Karpas-422 (cell line): Measurements from ENCODE around the gene HDAC9. TPM values are rescaled to one million over a fixed set of nuclear protein-coding genes. Genes with fewer than 3 reads are reported as not detected.
A peak's percentile ranks its signal among the peaks of the same experiment; 100 is the strongest.

Source experiments
- DNase-seq: peaks from one replicate; pipeline ENCODE4 v3.0.0-alpha.2; 2015
- H2AFZ ChIP-seq: fragments of 200-600 bp; sonication (generic); 2 replicates; pipeline ENCODE4 v1.6.1; 2014; ENCODE audit warnings: antibody characterized with exemption, low read length, mixed read lengths
- H3K27ac ChIP-seq: fragments of 200-600 bp; sonication (generic); 2 replicates; pipeline ENCODE4 v1.5.1; 2014; ENCODE audit warnings: mild to moderate bottlenecking, low read length, moderate library complexity
- H3K27me3 ChIP-seq: fragments of 200-600 bp; sonication (generic); 2 replicates; pipeline ENCODE4 v1.6.1; 2014; ENCODE audit warnings: low read length, mixed read lengths
- H3K36me3 ChIP-seq: fragments of 200-600 bp; sonication (generic); 2 replicates; pipeline ENCODE4 v1.6.1; 2014; ENCODE audit warnings: low read length, mixed read lengths; ENCODE audit not compliant: insufficient read depth
- H3K4me1 ChIP-seq: fragments of 200-600 bp; sonication (generic); 2 replicates; pipeline ENCODE4 v1.6.1; 2014; ENCODE audit warnings: mild to moderate bottlenecking, low read length, mixed read lengths
- H3K4me2 ChIP-seq: fragments of 200-600 bp; sonication (generic); 2 replicates; pipeline ENCODE4 v1.6.1; 2014; ENCODE audit warnings: low read length, low read depth, mild to moderate bottlenecking; ENCODE audit not compliant: poor library complexity, severe bottlenecking
- H3K4me3 ChIP-seq: fragments of 200-600 bp; sonication (generic); 2 replicates; pipeline ENCODE4 v1.5.1; 2014; ENCODE audit warnings: mild to moderate bottlenecking, antibody characterized with exemption, low read length, mixed read lengths
- H3K79me2 ChIP-seq: fragments of 200-600 bp; sonication (generic); 2 replicates; pipeline ENCODE4 v1.6.1; 2014; ENCODE audit warnings: mild to moderate bottlenecking, low read length, mixed read lengths
- H3K9ac ChIP-seq: fragments of 200-600 bp; sonication (generic); 2 replicates; pipeline ENCODE4 v1.6.0; 2014; ENCODE audit warnings: low read length
- H3K9me2 ChIP-seq: fragments of 200-600 bp; sonication (generic), shearing (Covaris generic); replicated peaks from 2 replicates; pipeline ENCODE4 v1.6.0; 2014; ENCODE audit warnings: mild to moderate bottlenecking, low read length, moderate library complexity; ENCODE audit not compliant: insufficient read depth
- H3K9me3 ChIP-seq: fragments of 300-700, 200-600 bp; sonication (generic); 2 replicates; pipeline ENCODE4 v1.6.1; 2014; ENCODE audit warnings: low read length, mixed read lengths
- H4K20me1 ChIP-seq: fragments of 200-600 bp; sonication (generic); 2 replicates; pipeline ENCODE4 v1.6.1; 2014; ENCODE audit warnings: mild to moderate bottlenecking, antibody characterized with exemption, low read length, low read depth; ENCODE audit not compliant: insufficient read depth
- total RNA-seq: library from RNA; depleted of rRNA; stranded (reverse); fragments of >200 nt; shearing (Covaris generic); gene quantifications from 2 replicates; pipeline ENCODE4 v1.2.3, GENCODE V29; 2014; ENCODE audit warnings: low replicate concordance

The HDAC9 gene
- total RNA-seq, 1 experiment from 2014 or later, result 5.2 TPM

DNA sequence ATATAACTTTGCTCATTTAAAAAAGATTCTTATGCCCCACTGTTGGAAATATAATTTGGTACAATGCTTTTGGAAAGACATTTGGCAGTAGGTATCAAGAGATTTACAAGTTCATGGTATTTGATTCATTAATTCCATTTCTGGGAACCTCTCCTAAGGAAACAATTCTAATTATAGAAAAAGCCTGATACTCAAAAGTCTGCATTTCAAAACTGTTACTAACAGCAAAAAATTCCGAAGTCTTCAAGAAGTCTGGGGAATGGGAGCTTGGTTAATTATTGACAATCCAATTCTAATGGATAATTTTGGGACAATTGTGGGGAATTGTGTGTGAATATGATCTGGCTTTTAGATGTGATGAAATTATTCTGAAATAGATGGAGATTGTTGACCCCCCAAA lies 59.6 kb downstream of the HDAC9 start:
- Histone ChIP-seq H4K20me1 (no peaks in the 10 kb centered on the region), H3K27me3 (no peaks in the 10 kb centered on the region), H2AFZ (no peak overlapping the region), H3K79me2 (no peaks in the 10 kb centered on the region), H3K4me2 (no peak overlapping the region), H3K27ac (no peak overlapping the region), H3K9ac (no peak overlapping the region), H3K4me3 (no peak overlapping the region), H3K9me3 (no peaks in the 10 kb centered on the region), H3K9me2 (no peaks in the 10 kb centered on the region), H3K4me1 (peaks cover 29% of the 10 kb centered on the region), H3K36me3 (no peaks in the 10 kb centered on the region)
- no peak for DNase-seq

DNA sequence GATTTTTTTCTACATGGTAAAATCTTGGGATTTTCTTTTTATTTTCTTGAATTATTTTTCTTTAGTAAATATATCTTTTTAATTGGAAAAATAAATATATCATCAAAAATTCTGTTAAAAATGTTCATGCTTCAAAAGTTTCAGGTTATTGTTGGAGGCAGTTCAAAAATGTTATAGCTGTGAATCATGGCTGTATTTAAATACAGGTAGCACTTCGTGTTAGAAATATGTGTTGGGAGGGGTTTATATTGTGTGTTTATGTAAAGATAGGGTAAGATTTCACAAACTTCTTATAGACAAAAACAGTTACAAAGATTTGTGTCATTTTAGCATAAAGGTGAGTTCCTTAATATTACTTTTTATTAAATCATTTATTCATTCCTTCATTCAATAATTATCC lies 60.4 kb downstream of the HDAC9 start:
- H3K4me2 ChIP-seq, result no peak overlapping the region
- no peaks in the 10 kb centered on the region for H3K36me3 ChIP-seq
- H3K9me2 ChIP-seq, result no peaks in the 10 kb centered on the region

DNA sequence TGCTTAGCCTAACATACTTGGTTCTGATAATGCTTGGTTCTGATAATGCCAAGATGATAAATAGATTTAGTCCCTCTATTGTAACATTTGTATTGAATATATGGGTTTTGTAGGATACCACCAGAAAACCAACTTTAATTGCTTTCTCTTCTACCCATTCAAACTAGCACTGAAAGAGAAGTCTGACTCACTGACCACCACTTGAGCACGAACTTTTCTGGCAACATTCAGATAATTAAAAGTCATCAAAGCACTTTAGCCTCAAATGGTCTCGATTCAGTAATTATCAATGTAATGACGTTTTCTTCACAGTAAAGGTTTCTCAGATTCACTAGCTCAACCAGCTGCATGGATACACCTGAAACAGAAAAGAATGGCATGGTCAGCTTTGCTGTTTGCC lies 63.0 kb downstream of the HDAC9 start:
- Histone ChIP-seq H3K4me2 (no peak overlapping the region), H3K9me2 (no peaks in the 10 kb centered on the region), H3K9ac (no peak overlapping the region), H3K27me3 (no peaks in the 10 kb centered on the region), H3K9me3 (no peaks in the 10 kb centered on the region), H4K20me1 (no peaks in the 10 kb centered on the region), H3K4me3 (no peak overlapping the region), H3K27ac (no peak overlapping the region), H3K36me3 (no peaks in the 10 kb centered on the region), H2AFZ (no peak overlapping the region; the same call in 1 of the 2 replicates), H3K4me1 (peaks cover 28% of the 10 kb centered on the region), H3K79me2 (no peaks in the 10 kb centered on the region)
- DNase-seq, result no peak

More for the DNA sequence above, 60.4 kb downstream of the HDAC9 start:
- H3K4me3 ChIP-seq, result no peak overlapping the region
- no peaks in the 10 kb centered on the region for H4K20me1 ChIP-seq
- no peak overlapping the region for H2AFZ ChIP-seq
- H3K79me2 ChIP-seq, result no peaks in the 10 kb centered on the region
- H3K27ac ChIP-seq, result no peak overlapping the region
- DNase-seq, result no peak
- no peaks in the 10 kb centered on the region for H3K27me3 ChIP-seq
- H3K9ac ChIP-seq, result no peak overlapping the region
- H3K4me1 ChIP-seq, result peaks cover 30% of the 10 kb centered on the region
- H3K9me3 ChIP-seq, result no peaks in the 10 kb centered on the region

DNA sequence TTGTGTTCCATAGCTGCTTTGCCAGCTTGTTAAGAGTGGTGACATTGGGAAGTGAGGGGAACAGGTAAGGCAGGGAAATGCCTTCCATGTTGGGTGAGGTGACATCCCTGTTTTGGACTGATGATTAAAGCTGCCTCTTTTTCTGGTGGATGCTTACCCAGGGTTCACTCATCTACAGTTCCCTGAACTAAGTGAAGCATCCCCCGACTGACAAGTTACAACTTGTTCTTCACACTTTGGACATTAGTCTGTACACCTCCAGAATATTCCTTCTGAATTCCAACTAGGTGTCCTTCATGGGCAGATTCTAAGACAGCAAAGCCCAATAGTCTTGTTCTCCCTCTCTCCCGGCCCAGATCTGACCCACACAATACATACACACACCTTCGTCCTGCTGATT lies 63.4 kb downstream of the HDAC9 start:
- Histone ChIP-seq H4K20me1 (no peaks in the 10 kb centered on the region), H3K9me3 (no peaks in the 10 kb centered on the region), H3K4me1 (peaks cover 24% of the 10 kb centered on the region), H3K27me3 (no peaks in the 10 kb centered on the region), H3K9ac (no peak overlapping the region), H3K4me3 (no peak overlapping the region), H3K4me2 (no peak overlapping the region), H3K36me3 (no peaks in the 10 kb centered on the region), H3K27ac (no peak overlapping the region), H3K9me2 (no peaks in the 10 kb centered on the region), H3K79me2 (no peaks in the 10 kb centered on the region), H2AFZ (no peak overlapping the region)
- DNase-seq, result no peak

DNA sequence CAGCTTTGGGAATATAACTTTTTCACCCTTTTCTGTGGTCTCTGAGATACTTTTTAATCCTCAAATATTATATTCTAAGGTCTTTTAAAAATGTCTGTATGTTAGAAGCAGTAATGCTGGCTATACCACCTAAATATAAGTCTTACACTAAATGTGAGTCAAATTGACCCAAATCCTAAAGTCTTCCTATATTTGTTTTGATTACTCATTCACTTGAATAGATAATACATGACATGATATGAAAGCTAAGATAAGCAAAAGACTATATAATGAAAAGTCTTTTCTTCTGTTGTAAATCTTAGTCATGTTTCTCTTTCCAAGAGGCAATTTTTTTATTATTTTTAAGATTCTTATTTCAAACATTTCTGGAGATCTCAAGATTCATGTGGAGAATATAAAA lies 64.2 kb downstream of the HDAC9 start:
- H3K36me3 ChIP-seq, result no peaks in the 10 kb centered on the region
- no peak overlapping the region for H2AFZ ChIP-seq
- H4K20me1 ChIP-seq, result no peaks in the 10 kb centered on the region
- no peak for DNase-seq
- peaks cover 22% of the 10 kb centered on the region for H3K4me1 ChIP-seq
- no peaks in the 10 kb centered on the region for H3K9me3 ChIP-seq
- no peak overlapping the region for H3K4me3 ChIP-seq
- H3K79me2 ChIP-seq, result no peaks in the 10 kb centered on the region
- no peak overlapping the region for H3K9ac ChIP-seq
- H3K9me2 ChIP-seq, result no peaks in the 10 kb centered on the region
- no peak overlapping the region for H3K27ac ChIP-seq
- H3K27me3 ChIP-seq, result no peaks in the 10 kb centered on the region
- no peak overlapping the region for H3K4me2 ChIP-seq

DNA sequence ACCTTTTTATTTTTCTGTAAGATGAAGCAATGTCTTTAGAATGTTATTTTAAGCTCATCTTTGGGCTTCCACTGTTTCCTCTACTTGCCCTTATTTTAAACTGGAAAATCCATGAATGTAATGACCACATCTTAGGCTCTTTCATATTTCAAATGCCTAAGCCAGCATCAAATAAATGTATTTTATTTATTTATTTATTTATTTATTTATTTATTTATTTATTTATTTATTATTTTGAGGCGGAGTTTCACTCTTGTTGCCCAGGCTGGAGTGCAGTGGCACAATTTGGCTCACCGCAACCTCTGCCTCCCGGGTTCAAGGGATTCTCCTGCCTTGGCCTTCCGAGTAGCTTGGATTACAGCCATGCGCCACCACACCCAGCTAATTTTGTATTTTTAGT lies 69.2 kb downstream of the HDAC9 start:
- no peaks in the 10 kb centered on the region for H3K79me2 ChIP-seq
- H3K4me2 ChIP-seq, result no peak overlapping the region
- peaks cover 57% of the 10 kb centered on the region for H3K4me1 ChIP-seq

DNA sequence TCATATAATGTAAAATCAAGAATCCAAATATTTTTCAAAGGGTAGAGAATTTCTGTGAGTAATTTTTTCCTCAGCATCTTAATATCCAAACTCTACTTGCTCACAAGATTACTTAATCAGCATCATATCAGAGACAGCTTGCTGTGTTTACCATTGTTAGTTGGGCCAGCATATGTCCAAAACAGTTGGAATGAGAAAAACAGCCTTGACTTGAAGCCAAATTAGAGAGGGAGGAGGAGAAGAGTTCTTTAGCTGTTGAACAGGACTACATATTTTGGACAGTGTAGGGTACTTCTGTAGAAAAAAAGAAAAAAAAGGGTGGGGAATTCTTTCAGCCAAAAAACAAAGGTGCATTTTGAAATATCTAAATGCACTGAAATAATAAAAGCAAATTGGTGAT lies 69.8 kb downstream of the HDAC9 start:
- peak overlapping the region; percentile 75; the same call in 1 of the 2 replicates for H3K27ac ChIP-seq
- H3K79me2 ChIP-seq, result no peaks in the 10 kb centered on the region

More for the DNA sequence above, 69.2 kb downstream of the HDAC9 start:
- H3K27ac ChIP-seq, result no peak overlapping the region
- no peaks in the 10 kb centered on the region for H3K36me3 ChIP-seq
- no peak overlapping the region for H3K9ac ChIP-seq
- no peaks in the 10 kb centered on the region for H3K9me2 ChIP-seq
- no peaks in the 10 kb centered on the region for H4K20me1 ChIP-seq
- H2AFZ ChIP-seq, result no peak overlapping the region
- no peaks in the 10 kb centered on the region for H3K27me3 ChIP-seq
- H3K4me3 ChIP-seq, result no peak overlapping the region
- DNase-seq, result no peak
- H3K9me3 ChIP-seq, result no peaks in the 10 kb centered on the region

DNA sequence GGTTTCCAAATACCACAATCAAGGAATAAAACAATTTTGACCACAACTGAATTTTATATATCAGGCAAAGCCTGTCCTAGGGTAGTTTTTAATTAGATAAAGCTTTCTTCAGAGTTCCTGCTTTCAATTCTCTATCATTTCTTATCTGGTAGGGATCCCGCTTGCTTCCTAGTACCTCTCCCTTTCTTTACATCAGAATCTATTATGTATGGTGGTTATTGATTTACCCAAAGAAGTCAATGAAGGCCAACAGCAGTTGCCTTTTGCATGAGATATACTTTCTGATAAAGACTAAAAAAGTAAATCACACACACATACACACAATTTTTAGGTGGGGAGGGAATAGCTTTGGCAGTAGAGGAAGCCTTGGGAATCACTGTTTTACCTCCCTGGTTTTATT lies 70.7 kb downstream of the HDAC9 start:
- Histone ChIP-seq H3K27ac (peak overlapping the region; percentile 75), H3K79me2 (no peaks in the 10 kb centered on the region), H4K20me1 (no peaks in the 10 kb centered on the region), H3K36me3 (no peaks in the 10 kb centered on the region), H3K4me2 (peak overlapping the region; percentile 67), H3K9me3 (no peaks in the 10 kb centered on the region), H3K9ac (peak overlapping the region; percentile 25; the same call in 1 of the 2 replicates), H2AFZ (peak overlapping the region; percentile 65), H3K27me3 (no peaks in the 10 kb centered on the region), H3K9me2 (no peaks in the 10 kb centered on the region), H3K4me1 (peaks cover 68% of the 10 kb centered on the region), H3K4me3 (peak overlapping the region; percentile 42)
- DNase-seq, result no peak

More for the DNA sequence above, 69.8 kb downstream of the HDAC9 start:
- no peak overlapping the region for H3K9ac ChIP-seq
- no peaks in the 10 kb centered on the region for H3K36me3 ChIP-seq
- H3K27me3 ChIP-seq, result no peaks in the 10 kb centered on the region
- H3K9me3 ChIP-seq, result no peaks in the 10 kb centered on the region
- H3K4me2 ChIP-seq, result no peak overlapping the region
- H2AFZ ChIP-seq, result no peak overlapping the region
- DNase-seq, result no peak
- H3K4me3 ChIP-seq, result no peak overlapping the region
- H4K20me1 ChIP-seq, result no peaks in the 10 kb centered on the region
- peaks cover 62% of the 10 kb centered on the region for H3K4me1 ChIP-seq
- no peaks in the 10 kb centered on the region for H3K9me2 ChIP-seq

DNA sequence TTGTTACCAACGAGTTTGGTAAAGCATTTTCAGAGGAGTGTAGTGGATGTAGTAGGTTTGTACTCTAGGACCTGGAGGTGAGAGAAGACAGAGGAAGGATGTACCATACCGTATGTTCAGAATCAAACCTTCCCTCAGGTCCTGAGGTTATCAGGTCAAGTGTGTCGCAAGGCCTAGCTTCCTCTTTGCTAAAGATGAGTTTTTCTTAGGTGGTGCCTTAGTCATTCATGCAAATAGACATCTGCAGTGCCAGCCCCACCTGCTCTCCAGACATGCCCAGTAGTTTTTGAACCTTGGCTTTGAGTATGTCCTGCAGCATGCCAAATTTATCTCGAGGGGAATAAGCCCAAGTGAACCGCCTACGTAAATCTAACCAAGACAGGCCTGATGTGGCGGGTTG lies 71.3 kb downstream of the HDAC9 start:
- Histone ChIP-seq H2AFZ (peak overlapping the region; percentile 65), H3K4me3 (peak overlapping the region; percentile 42), H3K4me1 (peaks cover 66% of the 10 kb centered on the region), H3K36me3 (no peaks in the 10 kb centered on the region), H3K9me3 (no peaks in the 10 kb centered on the region), H3K9me2 (no peaks in the 10 kb centered on the region), H3K9ac (peak overlapping the region; percentile 25; the same call in 1 of the 2 replicates), H3K27me3 (no peaks in the 10 kb centered on the region), H3K27ac (peak overlapping the region; percentile 79), H3K79me2 (no peaks in the 10 kb centered on the region), H4K20me1 (no peaks in the 10 kb centered on the region), H3K4me2 (peak overlapping the region; percentile 67)
- peak; percentile 94 for DNase-seq
